H1 (cell line): ENCODE measurements around the gene CCDC171. TPM values are rescaled to one million over a fixed set of nuclear protein-coding genes. Genes with fewer than 3 reads are reported as not detected.

Experiments
- CBX5 ChIP-seq: fragments of 300-800, 300-1000 bp; sonication (generic); IDR thresholded peaks from 2 replicates; pipeline ENCODE4 v1.7.1; 2016; ENCODE audit warnings: antibody characterized with exemption, low read length, low read depth
- EP300 ChIP-seq, 2 experiments: IDR thresholded peaks; 1 replicate in 1 of 2; 2 replicates in 1 of 2; pipeline ENCODE4 v1.6.1; 2011 to 2012; ENCODE audit warnings: low read depth in 2 of 2, low read length in 2 of 2, mild to moderate bottlenecking in 2 of 2, borderline replicate concordance in 1 of 2, inconsistent platforms in 1 of 2, moderate library complexity in 1 of 2
- HDAC2 ChIP-seq, 2 experiments: fragments of 300-600 bp in 1 of 2; sonication (generic) in 1 of 2; IDR thresholded peaks; 2 replicates each; pipeline ENCODE4 v1.6.1; 2011 to 2012; ENCODE audit warnings: low read depth in 2 of 2, low read length in 2 of 2, mild to moderate bottlenecking in 2 of 2, moderate library complexity in 2 of 2, borderline replicate concordance in 1 of 2, inconsistent platforms in 1 of 2
- POU5F1 ChIP-seq: IDR thresholded peaks from 2 replicates; pipeline ENCODE4 v1.6.1; 2011; ENCODE audit warnings: low read depth, mild to moderate bottlenecking, low read length, moderate library complexity
- SP2 ChIP-seq: IDR thresholded peaks from 2 replicates; pipeline ENCODE4 v1.6.1; 2012; ENCODE audit warnings: mild to moderate bottlenecking, low read length, inconsistent platforms
- polyA plus RNA-seq, 7 experiments: library from polyadenylated mRNA; depleted of rRNA in 3 of 7; stranded (reverse) in 5 of 7; unstranded in 2 of 7; fragments of >200 nt in 5 of 7; fragments of 200-250 nt in 2 of 7; gene quantifications; 1 replicate in 5 of 7; 2 replicates in 1 of 7; 4 replicates in 1 of 7; pipeline versions ENCODE4 v1.2.1 to v1.2.3, GENCODE V29; 2011 to 2013; ENCODE audit warnings: missing spikeins in 2 of 7, mixed read lengths in 2 of 7
- total RNA-seq: library from RNA; stranded (reverse); fragmentation: NEBNext Ultra II Directional; extraction: Animal tissue kit (Norgen Biotek cat#: 25700); gene quantifications from 2 replicates; pipeline ENCODE4 v1.2.1, GENCODE V29; 2021

The CCDC171 gene
- total and polyA plus RNA-seq, 2 of the 8 experiments (the other 6 are each of a cell fraction or from before 2014, with no cell fraction given) = 0.83 to 2.3 TPM

DNA sequence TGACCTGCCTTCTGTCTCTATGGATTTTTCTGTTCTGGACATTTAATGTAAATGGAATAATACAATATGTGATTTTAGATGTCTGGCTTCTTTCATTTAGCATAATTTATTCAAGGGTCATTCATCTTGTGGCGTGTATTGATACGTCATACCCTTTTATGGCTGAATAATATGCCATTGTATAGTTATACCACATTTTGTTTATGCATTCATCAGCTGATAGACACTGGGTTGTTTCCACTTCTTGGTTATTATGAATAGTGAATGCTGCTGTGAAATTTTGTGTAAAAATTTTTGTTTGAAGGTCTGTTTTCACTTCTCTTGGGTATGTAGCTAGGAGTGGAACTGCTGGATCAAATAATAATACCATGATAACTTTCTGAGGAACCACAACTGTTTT, 298.9 kb downstream of the CCDC171 start (continued):
- TF ChIP-seq SP2 = no peak
- no peak for TF ChIP-seq EP300 (IDR thresholded peaks at IDR 0.05; ENCODE audit: borderline replicate concordance in 1 of 2, low read depth in 2 of 2, low read length in 2 of 2)
- TF ChIP-seq CBX5 = no peak
- TF ChIP-seq POU5F1 = no peak
- no peak for TF ChIP-seq HDAC2 (IDR thresholded peaks at IDR 0.05; ENCODE audit: borderline replicate concordance in 1 of 2, low read depth in 2 of 2, low read length in 2 of 2)
